ENCODE measurements around the gene MRPS22. TPM values are rescaled to one million over a fixed set of nuclear protein-coding genes. Genes with fewer than 3 reads are reported as not detected.
A peak's percentile ranks its signal among the peaks of the same experiment; 100 is the strongest.

MRPS22 gene
- total and polyA plus RNA-seq, 12 donors = 49.8 to 105 (median 83.6) TPM

DNA sequence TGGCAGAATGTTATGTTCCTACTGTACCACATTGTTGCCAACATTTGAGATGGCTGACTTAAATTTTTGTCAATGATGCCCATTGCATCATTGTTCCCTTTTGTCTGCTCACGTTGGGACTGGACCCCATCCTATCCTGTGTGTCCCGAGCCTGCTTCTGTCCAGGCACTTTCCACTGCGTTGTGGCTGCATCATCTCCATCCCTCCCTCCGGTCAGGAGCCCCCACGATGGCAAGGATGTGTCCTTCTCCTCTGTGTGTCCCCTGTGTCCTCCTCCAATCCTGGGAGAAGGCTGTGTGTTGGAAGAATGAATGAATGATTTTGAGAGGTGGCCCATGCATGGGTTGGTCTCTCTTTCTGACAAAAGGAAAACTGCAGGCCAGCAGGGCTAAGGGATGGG is 19.4 kb upstream of the MRPS22 start:
- no peak for ATAC-seq
- TF ChIP-seq, protein P1, sequence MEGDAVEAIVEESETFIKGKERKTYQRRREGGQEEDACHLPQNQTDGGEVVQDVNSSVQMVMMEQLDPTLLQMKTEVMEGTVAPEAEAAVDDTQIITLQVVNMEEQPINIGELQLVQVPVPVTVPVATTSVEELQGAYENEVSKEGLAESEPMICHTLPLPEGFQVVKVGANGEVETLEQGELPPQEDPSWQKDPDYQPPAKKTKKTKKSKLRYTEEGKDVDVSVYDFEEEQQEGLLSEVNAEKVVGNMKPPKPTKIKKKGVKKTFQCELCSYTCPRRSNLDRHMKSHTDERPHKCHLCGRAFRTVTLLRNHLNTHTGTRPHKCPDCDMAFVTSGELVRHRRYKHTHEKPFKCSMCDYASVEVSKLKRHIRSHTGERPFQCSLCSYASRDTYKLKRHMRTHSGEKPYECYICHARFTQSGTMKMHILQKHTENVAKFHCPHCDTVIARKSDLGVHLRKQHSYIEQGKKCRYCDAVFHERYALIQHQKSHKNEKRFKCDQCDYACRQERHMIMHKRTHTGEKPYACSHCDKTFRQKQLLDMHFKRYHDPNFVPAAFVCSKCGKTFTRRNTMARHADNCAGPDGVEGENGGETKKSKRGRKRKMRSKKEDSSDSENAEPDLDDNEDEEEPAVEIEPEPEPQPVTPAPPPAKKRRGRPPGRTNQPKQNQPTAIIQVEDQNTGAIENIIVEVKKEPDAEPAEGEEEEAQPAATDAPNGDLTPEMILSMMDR (IDR thresholded peaks at IDR 0.05) = no peak
- H3K27ac ChIP-seq = no peak overlapping the region
- H3K4me1 ChIP-seq = peaks cover 0 to 7% (median 4%) of the 10 kb centered on the region in 9 donors
- DNase-seq = no peak
- H3K4me3 ChIP-seq = no peak overlapping the region
- WGBS, 2 donors = 58 to 60% methylated on average over 5 of the region's 5 CpGs
- no peaks in the 10 kb centered on the region for H3K9me3 ChIP-seq
- peaks cover 0 to 6% (median under 1%) of the 10 kb centered on the region in 7 donors for H3K27me3 ChIP-seq
- H3K36me3 ChIP-seq = no peaks in the 10 kb centered on the region
- intact Hi-C loops (cut with DNase I) = no loop called here

DNA sequence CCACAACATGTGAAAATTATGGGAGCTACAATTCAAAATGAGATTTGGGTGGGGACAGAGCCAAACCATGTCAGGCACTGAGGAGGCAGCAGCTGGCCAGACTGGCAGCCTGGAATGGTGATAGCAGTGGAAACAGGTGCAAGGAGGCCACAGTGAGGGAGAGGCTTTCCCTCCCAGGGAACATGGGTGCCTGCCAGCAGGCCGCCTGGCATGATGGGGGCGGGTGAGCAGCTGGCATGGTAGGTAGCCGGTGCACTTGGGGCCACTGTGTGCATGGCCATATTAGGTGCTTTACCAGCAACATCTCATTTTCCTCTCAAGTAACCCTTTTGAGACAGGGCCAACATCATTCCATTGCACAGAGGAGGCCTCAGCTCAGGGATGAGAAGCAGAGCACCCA is 18.3 kb upstream of the MRPS22 start:
- WGBS, 2 donors = 81 to 84% methylated on average over 3 of the region's 3 CpGs
- ATAC-seq (peak in 3 of 8 donors; percentile 22 to 59 (median 53)), DNase-seq (no peak)
- Histone ChIP-seq H3K36me3 (no peaks in the 10 kb centered on the region), H3K4me1 (peaks cover 0 to 10% (median 4%) of the 10 kb centered on the region in 9 donors), H3K27me3 (peaks cover 0 to 17% (median 11%) of the 10 kb centered on the region in 7 donors), H3K27ac (no peak overlapping the region), H3K9me3 (no peaks in the 10 kb centered on the region), H3K4me3 (no peak overlapping the region)
- TF ChIP-seq, protein P1 (IDR thresholded peaks at IDR 0.05) = no peak
- intact Hi-C loops (cut with DNase I) = loop anchor here in 7 of 10 donors (5.0 kb wide), 3 partner anchors 213 to 388 kb away; no protein-coding TSS in a partner anchor

DNA sequence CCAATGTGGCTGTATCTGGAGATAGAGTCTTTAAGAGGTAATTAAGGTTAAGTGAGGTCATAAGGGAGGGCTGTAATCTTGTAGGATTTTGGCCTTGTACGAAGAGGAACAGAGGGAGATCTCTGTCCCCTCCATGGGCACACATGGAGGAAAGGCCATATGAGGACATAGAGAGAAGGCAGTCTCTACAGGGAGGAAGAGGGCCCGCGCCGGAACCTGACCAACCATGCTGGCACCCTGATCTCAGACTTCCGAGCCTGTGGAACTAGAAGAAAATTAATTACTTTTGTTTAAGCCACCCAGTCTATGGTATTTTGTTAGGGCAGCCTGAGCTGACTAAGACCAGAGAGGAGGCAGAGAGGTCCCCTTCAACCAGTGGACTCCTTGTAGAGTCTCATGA is 17.7 kb upstream of the MRPS22 start:
- H3K27ac ChIP-seq = no peak overlapping the region
- intact Hi-C loops (cut with DNase I) = loop anchor here in 7 of 10 donors (5.0 kb wide), 3 partner anchors 214 to 389 kb away; no protein-coding TSS in a partner anchor

DNA sequence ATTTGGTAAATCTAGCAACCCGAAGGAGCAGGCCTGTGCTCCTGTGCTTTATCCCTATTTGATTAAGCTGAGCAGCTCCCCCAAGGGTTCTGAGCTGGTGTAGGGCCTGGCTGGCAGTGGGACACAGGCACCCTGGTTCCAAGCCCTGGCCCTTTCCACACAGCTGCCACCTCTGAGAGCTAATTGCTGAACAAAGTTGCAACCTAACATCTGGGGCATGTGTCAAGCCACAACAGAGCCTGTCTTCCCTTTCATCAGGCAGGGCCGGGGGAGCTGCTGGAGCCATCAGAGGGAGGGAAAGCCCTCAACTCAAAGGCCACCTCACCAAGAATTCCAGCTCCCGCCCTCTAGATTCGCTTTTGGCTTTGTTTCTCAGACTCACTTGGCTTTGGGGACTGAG is 17.1 kb upstream of the MRPS22 start:
- TF ChIP-seq, protein P1 (IDR thresholded peaks at IDR 0.05) = no peak
- H3K27me3 ChIP-seq = peaks cover 0 to 27% (median 21%) of the 10 kb centered on the region in 7 donors
- H3K4me3 ChIP-seq = no peak overlapping the region
- no peaks in the 10 kb centered on the region for H3K9me3 ChIP-seq
- peaks cover 0 to 10% (median 4%) of the 10 kb centered on the region in 9 donors for H3K4me1 ChIP-seq
- DNase-seq = no peak
- no peak overlapping the region for H3K27ac ChIP-seq
- intact Hi-C loops (cut with DNase I) = loop anchor here in 7 of 10 donors (5.0 kb wide), 3 partner anchors 214 to 389 kb away; no protein-coding TSS in a partner anchor
- no peaks in the 10 kb centered on the region for H3K36me3 ChIP-seq
- 82 to 84% methylated on average over 4 of the region's 4 CpGs for WGBS, 2 donors
- no peak for ATAC-seq

More for the DNA sequence above, 17.7 kb upstream of the MRPS22 start:
- Histone ChIP-seq H3K27me3 (peaks cover 0 to 23% (median 16%) of the 10 kb centered on the region in 7 donors), H3K9me3 (no peaks in the 10 kb centered on the region), H3K36me3 (no peaks in the 10 kb centered on the region), H3K4me1 (peaks cover 0 to 10% (median 4%) of the 10 kb centered on the region in 9 donors), H3K4me3 (no peak overlapping the region)
- no peak for ATAC-seq
- TF ChIP-seq, protein P1 (IDR thresholded peaks at IDR 0.05) = no peak
- DNase-seq = no peak
- 83 to 89% methylated on average over 5 of the region's 5 CpGs for WGBS, 2 donors
